IPS-15b (cell line): ENCODE results near the gene SLC39A2.

ENCODE experiments used
- H3K27me3 ChIP-seq: one replicate; pipeline ENCODE4 v1.6.1; 2013; ENCODE audit warnings: low read length; ENCODE audit not compliant: control insufficient read depth, insufficient read depth
- H3K36me3 ChIP-seq: one replicate; pipeline ENCODE4 v1.6.1; 2013; ENCODE audit warnings: low read length; ENCODE audit not compliant: control insufficient read depth, insufficient read depth
- H3K4me1 ChIP-seq: one replicate; pipeline ENCODE4 v1.6.1; 2013; ENCODE audit warnings: mild to moderate bottlenecking, low read length; ENCODE audit not compliant: control insufficient read depth, insufficient read depth
- H3K4me3 ChIP-seq: one replicate; pipeline ENCODE4 v1.5.1; 2013; ENCODE audit warnings: low read depth, low read length
- H3K9ac ChIP-seq: one replicate; pipeline ENCODE4 v1.6.1; 2013; ENCODE audit warnings: low read depth, mild to moderate bottlenecking, low read length
- H3K9me3 ChIP-seq: one replicate; pipeline ENCODE4 v1.6.1; 2013; ENCODE audit warnings: mild to moderate bottlenecking, low read length; ENCODE audit not compliant: control insufficient read depth, insufficient read depth

SLC39A2 gene

GRCh38 chr14:21041676-21042433 is 42.8 kb downstream of the SLC39A2 start, which contains the start of gene RNASE7:
Gene RNASE7 (plus strand): TSS chr14:21042362. CDS start chr14:21042993, 631 bp downstream.
- Histone ChIP-seq H3K27me3 (no peaks in the 10 kb centered on the region), H3K4me3 (no peak within 1 kb of the TSS)

DNA sequence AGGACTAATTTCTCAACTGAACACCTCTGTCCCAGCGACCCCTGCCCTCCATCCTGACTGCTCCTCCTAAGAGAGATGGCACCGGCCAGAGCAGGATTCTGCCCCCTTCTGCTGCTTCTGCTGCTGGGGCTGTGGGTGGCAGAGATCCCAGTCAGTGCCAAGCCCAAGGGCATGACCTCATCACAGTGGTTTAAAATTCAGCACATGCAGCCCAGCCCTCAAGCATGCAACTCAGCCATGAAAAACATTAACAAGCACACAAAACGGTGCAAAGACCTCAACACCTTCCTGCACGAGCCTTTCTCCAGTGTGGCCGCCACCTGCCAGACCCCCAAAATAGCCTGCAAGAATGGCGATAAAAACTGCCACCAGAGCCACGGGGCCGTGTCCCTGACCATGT is 43.8 kb downstream of the SLC39A2 start:
- Histone ChIP-seq H3K4me3 (no peak overlapping the region), H3K9me3 (no peaks in the 10 kb centered on the region), H3K27me3 (no peaks in the 10 kb centered on the region), H3K36me3 (no peaks in the 10 kb centered on the region), H3K4me1 (peaks cover 13% of the 10 kb centered on the region), H3K9ac (no peak overlapping the region)

More at GRCh38 chr14:21041676-21042433, 42.8 kb downstream of the SLC39A2 start, which contains the start of gene RNASE7:
- Histone ChIP-seq H3K9me3 (no peaks in the 10 kb centered on the region), H3K36me3 (no peaks in the 10 kb centered on the region), H3K9ac (no peak within 1 kb of the TSS), H3K4me1 (peaks cover 13% of the 10 kb centered on the region)

DNA sequence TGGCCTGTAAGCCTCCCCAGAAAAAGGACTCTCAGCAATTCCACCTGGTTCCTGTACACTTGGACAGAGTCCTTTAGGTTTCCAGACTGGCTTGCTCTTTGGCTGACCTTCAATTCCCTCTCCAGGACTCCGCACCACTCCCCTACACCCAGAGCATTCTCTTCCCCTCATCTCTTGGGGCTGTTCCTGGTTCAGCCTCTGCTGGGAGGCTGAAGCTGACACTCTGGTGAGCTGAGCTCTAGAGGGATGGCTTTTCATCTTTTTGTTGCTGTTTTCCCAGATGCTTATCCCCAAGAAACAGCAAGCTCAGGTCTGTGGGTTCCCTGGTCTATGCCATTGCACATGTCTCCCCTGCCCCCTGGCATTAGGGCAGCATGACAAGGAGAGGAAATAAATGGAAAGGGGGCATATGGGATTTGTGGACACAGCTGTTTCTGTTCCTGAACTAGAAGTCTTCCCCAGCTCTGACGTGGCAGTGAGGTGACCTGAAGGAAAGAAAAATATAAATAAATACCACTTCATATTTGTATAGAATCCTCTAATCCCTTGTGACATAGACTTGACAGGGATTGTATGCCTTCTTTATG is 44.4 kb downstream of the SLC39A2 start:
- Histone ChIP-seq H3K4me1 (peaks cover 12% of the 10 kb centered on the region), H3K9me3 (no peaks in the 10 kb centered on the region), H3K4me3 (no peak overlapping the region), H3K27me3 (peaks cover 2% of the 10 kb centered on the region), H3K36me3 (no peaks in the 10 kb centered on the region), H3K9ac (no peak overlapping the region)

GRCh38 chr14:21043974-21044618 is 45.0 kb downstream of the SLC39A2 start:
- Histone ChIP-seq H3K27me3 (peaks cover 2% of the 10 kb centered on the region), H3K9ac (no peak overlapping the region)

DNA sequence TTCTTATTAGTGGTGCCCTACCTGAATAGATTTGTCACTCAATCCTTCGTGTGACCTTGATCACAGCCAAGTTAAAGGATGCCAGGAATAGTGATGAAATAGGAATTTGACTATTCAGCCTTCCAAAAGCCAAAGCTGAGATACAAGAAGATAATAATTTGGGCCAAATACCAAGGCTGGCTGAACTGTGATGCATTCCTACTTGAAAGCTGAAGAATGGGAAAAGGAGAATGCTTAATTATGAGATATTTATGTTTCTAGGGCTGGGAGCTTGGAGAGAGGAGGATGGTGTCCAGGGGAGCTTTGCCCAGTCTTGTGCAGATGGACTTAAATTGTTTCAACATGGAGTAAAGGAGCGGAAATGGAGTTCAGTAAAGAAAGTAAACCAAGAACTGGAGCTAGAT is 48.3 kb downstream of the SLC39A2 start:
- Histone ChIP-seq H3K9ac (no peak overlapping the region), H3K4me1 (no peaks in the 10 kb centered on the region), H3K9me3 (no peaks in the 10 kb centered on the region), H3K4me3 (no peak overlapping the region), H3K27me3 (peaks cover 2% of the 10 kb centered on the region), H3K36me3 (no peaks in the 10 kb centered on the region)

More at GRCh38 chr14:21043974-21044618, 45.0 kb downstream of the SLC39A2 start:
- Histone ChIP-seq H3K4me1 (peaks cover 8% of the 10 kb centered on the region), H3K4me3 (no peak overlapping the region), H3K9me3 (no peaks in the 10 kb centered on the region), H3K36me3 (no peaks in the 10 kb centered on the region)

GRCh38 chr14:21048638-21049037 is 49.5 kb downstream of the SLC39A2 start:
- no peaks in the 10 kb centered on the region for H3K36me3 ChIP-seq
- no peaks in the 10 kb centered on the region for H3K9me3 ChIP-seq
- peaks cover 2% of the 10 kb centered on the region for H3K27me3 ChIP-seq
- H3K4me3 ChIP-seq: no peak overlapping the region
- no peak overlapping the region for H3K9ac ChIP-seq
- no peaks in the 10 kb centered on the region for H3K4me1 ChIP-seq

DNA sequence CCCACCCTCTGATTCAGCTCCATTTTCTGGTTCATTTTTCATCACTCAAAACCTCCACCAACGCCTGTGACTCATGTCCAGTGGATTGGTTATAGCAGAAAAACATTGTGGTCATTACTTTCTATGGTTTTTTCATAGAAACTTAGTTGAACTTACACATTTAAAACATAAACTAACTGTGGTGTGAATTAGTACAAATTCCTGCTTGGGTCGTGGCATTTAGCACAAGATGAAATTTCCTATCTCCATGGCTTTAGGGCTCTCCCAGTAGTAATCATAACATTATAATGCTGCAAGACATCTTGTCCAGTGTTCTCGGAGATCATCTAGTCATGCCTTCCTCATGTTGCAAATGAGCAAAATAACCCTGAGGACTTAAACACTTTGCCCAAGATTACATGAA is 50.2 kb downstream of the SLC39A2 start:
- peaks cover 2% of the 10 kb centered on the region for H3K27me3 ChIP-seq

GRCh38 chr14:21050597-21050996 is 51.5 kb downstream of the SLC39A2 start:
- H3K9ac ChIP-seq: no peak overlapping the region
- no peak overlapping the region for H3K4me3 ChIP-seq
- peaks cover 2% of the 10 kb centered on the region for H3K27me3 ChIP-seq
- H3K36me3 ChIP-seq: no peaks in the 10 kb centered on the region
- no peaks in the 10 kb centered on the region for H3K9me3 ChIP-seq
- no peaks in the 10 kb centered on the region for H3K4me1 ChIP-seq

More for the DNA sequence above, 50.2 kb downstream of the SLC39A2 start:
- Histone ChIP-seq H3K4me3 (no peak overlapping the region), H3K9ac (no peak overlapping the region), H3K4me1 (no peaks in the 10 kb centered on the region), H3K36me3 (no peaks in the 10 kb centered on the region), H3K9me3 (no peaks in the 10 kb centered on the region)
